ENCODE measurements around the gene ANKRD37.
"Not testable (repeated sequence)": the region's sequence is repeated elsewhere in the genome, so short reads cannot be mapped to it uniquely, and the experiment has no call there.

Gene ANKRD37

DNA sequence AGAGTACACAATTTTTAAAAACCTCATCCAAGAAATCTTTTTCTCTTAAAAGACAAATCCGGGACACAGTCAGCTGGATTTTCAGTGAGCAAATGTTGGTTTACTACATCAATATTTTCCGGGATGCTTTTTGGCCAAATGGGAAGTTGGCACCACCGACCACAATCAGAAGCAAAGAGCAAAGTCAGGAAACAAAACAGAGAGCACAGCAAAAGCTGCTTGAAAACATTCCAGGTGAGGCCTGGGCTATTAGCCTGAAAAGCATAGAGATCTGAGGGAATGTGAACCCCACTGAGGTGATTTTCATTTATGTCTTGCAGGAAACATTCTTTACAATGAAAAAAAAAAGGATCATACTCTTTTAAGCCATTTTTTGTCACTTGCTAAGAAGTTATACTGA lies 34.8 kb upstream of the ANKRD37 start:
- peaks cover 0 to 75% (median 15%) of the 10 kb centered on the region in 4 donors for H3K4me1 ChIP-seq
- H3K27ac ChIP-seq, result peak overlapping the region; percentile 72 to 84
- H3K36me3 ChIP-seq, result no peaks in the 10 kb centered on the region
- intact Hi-C loops (cut with DNase I; ENCODE audit: low total_unique reads), result no loop called here
- H3K9me3 ChIP-seq, result no peaks in the 10 kb centered on the region
- TF ChIP-seq, protein P1, sequence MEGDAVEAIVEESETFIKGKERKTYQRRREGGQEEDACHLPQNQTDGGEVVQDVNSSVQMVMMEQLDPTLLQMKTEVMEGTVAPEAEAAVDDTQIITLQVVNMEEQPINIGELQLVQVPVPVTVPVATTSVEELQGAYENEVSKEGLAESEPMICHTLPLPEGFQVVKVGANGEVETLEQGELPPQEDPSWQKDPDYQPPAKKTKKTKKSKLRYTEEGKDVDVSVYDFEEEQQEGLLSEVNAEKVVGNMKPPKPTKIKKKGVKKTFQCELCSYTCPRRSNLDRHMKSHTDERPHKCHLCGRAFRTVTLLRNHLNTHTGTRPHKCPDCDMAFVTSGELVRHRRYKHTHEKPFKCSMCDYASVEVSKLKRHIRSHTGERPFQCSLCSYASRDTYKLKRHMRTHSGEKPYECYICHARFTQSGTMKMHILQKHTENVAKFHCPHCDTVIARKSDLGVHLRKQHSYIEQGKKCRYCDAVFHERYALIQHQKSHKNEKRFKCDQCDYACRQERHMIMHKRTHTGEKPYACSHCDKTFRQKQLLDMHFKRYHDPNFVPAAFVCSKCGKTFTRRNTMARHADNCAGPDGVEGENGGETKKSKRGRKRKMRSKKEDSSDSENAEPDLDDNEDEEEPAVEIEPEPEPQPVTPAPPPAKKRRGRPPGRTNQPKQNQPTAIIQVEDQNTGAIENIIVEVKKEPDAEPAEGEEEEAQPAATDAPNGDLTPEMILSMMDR (IDR thresholded peaks at IDR 0.05), result no peak
- no peak for DNase-seq
- H3K27me3 ChIP-seq, result no peaks in the 10 kb centered on the region
- no peak overlapping the region for H3K4me3 ChIP-seq

DNA sequence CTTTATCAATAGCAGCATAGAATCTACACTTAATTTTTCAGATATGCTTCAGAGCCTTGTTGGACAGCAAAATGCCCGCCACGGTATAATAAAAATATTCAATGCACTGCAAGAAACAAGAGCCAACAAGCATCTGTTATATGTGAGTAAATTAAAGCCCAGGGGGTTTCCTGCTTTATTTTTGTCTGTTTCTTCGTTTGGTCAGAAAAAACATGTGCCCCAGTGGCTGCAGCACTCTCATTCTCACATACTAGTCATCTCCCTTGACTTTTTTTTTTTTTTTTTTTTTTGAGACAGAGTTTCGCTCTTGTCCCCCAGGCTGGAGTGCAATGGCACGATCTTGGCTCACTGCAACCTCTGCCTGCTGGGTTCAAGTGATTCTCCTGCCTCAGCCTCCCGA lies 34.1 kb upstream of the ANKRD37 start:
- H3K4me3 ChIP-seq; H3K27me3 ChIP-seq; intact Hi-C loops (cut with DNase I; ENCODE audit: low total_unique reads); H3K36me3 ChIP-seq; H3K9me3 ChIP-seq; DNase-seq: not testable (repeated sequence)
- Histone ChIP-seq H3K27ac (peak overlapping the region; percentile 72 to 84), H3K4me1 (peaks cover 0 to 68% (median 15%) of the 10 kb centered on the region in 4 donors)

DNA sequence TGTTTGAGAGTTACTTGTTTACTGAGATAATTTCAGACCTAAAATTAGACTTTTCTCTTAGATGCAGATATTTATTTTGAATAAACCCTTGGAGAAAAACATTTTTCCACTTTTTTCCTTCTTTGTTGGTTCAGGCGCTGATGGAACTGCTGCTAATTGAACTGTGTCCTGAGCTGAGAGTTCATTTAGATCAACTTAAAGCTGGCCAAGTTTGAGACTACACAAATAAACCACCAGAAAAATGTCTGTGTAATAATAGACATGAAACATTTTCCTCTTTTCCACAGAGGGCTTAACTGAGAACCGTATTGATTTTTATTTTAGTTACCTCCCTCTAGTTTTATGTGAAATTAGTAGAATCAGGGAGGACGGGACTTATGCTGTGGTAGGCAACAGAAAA lies 33.4 kb upstream of the ANKRD37 start:
- H3K9me3 ChIP-seq, result no peaks in the 10 kb centered on the region
- peaks cover 0 to 62% (median 15%) of the 10 kb centered on the region in 4 donors for H3K4me1 ChIP-seq
- no peak overlapping the region for H3K4me3 ChIP-seq
- no peaks in the 10 kb centered on the region for H3K27me3 ChIP-seq
- H3K27ac ChIP-seq, result peak overlapping the region; percentile 72 to 84
- intact Hi-C loops (cut with DNase I; ENCODE audit: low total_unique reads), result no loop called here
- no peak for DNase-seq
- H3K36me3 ChIP-seq, result peaks cover 0 to 4% (median 0%) of the 10 kb centered on the region in 3 donors
- TF ChIP-seq, protein P1 (IDR thresholded peaks at IDR 0.05), result no peak

DNA sequence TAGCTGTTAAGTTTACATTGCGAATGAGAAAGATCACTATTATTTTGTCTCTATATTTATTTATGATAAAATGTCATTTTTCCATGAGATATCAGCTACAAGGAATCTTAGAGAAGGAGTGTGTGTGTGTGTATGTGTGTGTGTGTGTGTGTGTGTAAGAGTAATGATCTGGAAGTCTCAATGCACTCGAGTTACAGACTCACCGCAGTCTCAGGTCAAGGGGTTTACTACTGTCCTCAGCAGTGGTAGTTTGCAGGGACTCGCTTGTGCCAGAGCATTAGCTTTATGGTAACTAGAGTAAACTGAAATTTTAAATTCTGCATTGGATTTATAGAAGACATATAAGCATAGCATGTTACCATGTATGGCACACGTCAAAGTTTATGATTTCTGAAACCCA lies 31.8 kb upstream of the ANKRD37 start:
- no peaks in the 10 kb centered on the region for H3K27me3 ChIP-seq
- H3K4me3 ChIP-seq, result no peak overlapping the region
- H3K9me3 ChIP-seq, result no peaks in the 10 kb centered on the region
- peaks cover 0 to 45% (median 9%) of the 10 kb centered on the region in 4 donors for H3K4me1 ChIP-seq
- TF ChIP-seq, protein P1 (IDR thresholded peaks at IDR 0.05), result no peak
- intact Hi-C loops (cut with DNase I; ENCODE audit: low total_unique reads), result no loop called here
- H3K36me3 ChIP-seq, result peaks cover 0 to 9% (median under 1%) of the 10 kb centered on the region in 3 donors
- H3K27ac ChIP-seq, result no peak overlapping the region
- no peak for DNase-seq

DNA sequence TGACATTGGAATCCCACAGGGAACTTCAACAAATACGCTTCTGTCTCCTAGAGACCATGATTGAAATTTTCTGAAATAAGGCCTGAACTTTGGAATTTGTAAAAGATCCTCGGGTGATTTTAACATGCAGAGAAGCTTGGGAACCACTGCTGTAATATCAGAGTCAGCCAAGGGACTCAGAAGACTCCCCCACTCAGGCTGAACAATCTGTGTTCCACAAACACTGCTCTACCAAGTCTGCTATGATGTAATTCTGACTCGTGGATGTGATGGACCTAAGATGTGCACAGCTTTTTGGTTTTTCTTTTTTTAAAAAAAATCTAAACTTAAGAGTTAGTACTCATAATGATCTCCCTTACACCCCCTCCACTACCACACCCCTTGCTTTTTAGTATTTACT lies 26.9 kb upstream of the ANKRD37 start:
- Histone ChIP-seq H3K27me3 (no peaks in the 10 kb centered on the region), H3K4me1 (no peaks in the 10 kb centered on the region), H3K36me3 (peaks cover 18 to 39% (median 23%) of the 10 kb centered on the region in 3 donors), H3K4me3 (no peak overlapping the region), H3K9me3 (no peaks in the 10 kb centered on the region), H3K27ac (no peak overlapping the region)
- intact Hi-C loops (cut with DNase I; ENCODE audit: low total_unique reads), result loop anchor here (10.0 kb wide), 1 partner anchor 145 kb away; no protein-coding TSS in a partner anchor
- DNase-seq, result no peak
- TF ChIP-seq, protein P1 (IDR thresholded peaks at IDR 0.05), result no peak

DNA sequence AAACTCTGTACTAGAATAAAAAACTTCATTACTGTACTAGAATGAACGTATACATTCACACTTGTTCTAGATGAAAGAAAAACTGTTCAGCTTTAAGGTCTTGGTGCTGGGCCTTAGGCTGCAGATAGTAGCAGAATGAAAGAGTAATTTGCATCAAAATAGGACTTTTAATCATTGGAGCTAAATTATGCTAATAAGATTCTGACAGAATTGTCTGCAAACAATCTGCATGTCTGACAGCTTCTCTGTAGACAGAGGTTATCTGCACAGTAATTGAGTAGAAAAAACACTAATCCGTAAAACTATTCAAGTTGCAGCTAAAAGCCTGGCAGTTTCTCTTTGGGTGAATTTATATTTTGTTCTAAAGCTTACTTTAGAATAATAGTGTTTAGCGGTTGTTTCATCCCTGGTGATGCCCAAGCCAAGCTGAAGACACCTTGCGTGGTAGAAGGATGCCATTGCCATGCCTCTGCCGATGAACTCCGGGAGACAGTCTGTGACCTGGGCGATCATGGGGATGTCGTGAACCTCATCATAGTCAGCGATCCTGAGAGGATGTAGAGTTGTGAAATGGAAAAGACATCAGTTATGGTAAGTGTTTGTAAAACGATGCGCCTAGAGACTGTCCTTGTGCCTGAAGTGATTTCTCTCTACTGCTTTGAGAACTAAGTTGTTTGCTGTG lies 26.2 kb upstream of the ANKRD37 start:
- intact Hi-C loops (cut with DNase I; ENCODE audit: low total_unique reads), result loop anchor here (10.0 kb wide), 1 partner anchor 146 kb away; no protein-coding TSS in a partner anchor
- H3K4me1 ChIP-seq, result no peaks in the 10 kb centered on the region
- TF ChIP-seq, protein P1 (IDR thresholded peaks at IDR 0.05), result no peak
- no peak overlapping the region for H3K4me3 ChIP-seq
- peaks cover 18 to 39% (median 23%) of the 10 kb centered on the region in 3 donors for H3K36me3 ChIP-seq
- H3K27ac ChIP-seq, result no peak overlapping the region
- H3K9me3 ChIP-seq, result no peaks in the 10 kb centered on the region
- DNase-seq, result no peak
- H3K27me3 ChIP-seq, result no peaks in the 10 kb centered on the region
